Neural cell (in vitro differentiated cells): ENCODE results near the gene ROBO1. TPM values are rescaled to one million over a fixed set of nuclear protein-coding genes. Genes with fewer than 3 reads are reported as not detected.

Experiments
- H2AFZ ChIP-seq: fragments of 200-600, 300-800 bp; sonication (generic), shearing (Covaris generic); 2 replicates; pipeline ENCODE4 v1.6.0; 2014; ENCODE audit warnings: low read depth, mild to moderate bottlenecking, antibody characterized with exemption, low read length, moderate library complexity
- H3F3A ChIP-seq: fragments of 200-600 bp; shearing (Covaris generic); 2 replicates; pipeline ENCODE4 v1.6.1; 2016; ENCODE audit warnings: mild to moderate bottlenecking, moderate library complexity, mixed read lengths, antibody characterized with exemption, low read length; ENCODE audit not compliant: insufficient read depth, poor library complexity, severe bottlenecking
- H3K27ac ChIP-seq: fragments of 200-600, 300-800 bp; sonication (generic), shearing (Covaris generic); 2 replicates; pipeline ENCODE4 v1.5.1; 2014; ENCODE audit warnings: mild to moderate bottlenecking, low read length, moderate library complexity
- H3K27me3 ChIP-seq: fragments of 300-800, 200-600 bp; sonication (generic), shearing (Covaris generic); 2 replicates; pipeline ENCODE4 v1.6.0; 2014; ENCODE audit warnings: mild to moderate bottlenecking, low read depth, low read length, moderate library complexity; ENCODE audit not compliant: insufficient read depth
- H3K36me3 ChIP-seq: fragments of 300-800, 200-600 bp; sonication (generic), shearing (Covaris generic); 2 replicates; pipeline ENCODE4 v1.5.1; 2014; ENCODE audit warnings: mild to moderate bottlenecking, antibody characterized with exemption, low read length, moderate library complexity; ENCODE audit not compliant: insufficient read depth
- H3K4me2 ChIP-seq: fragments of 300-800, 200-600 bp; sonication (generic), shearing (Covaris generic); 2 replicates; pipeline ENCODE4 v1.6.0; 2014; ENCODE audit warnings: mild to moderate bottlenecking, low read length
- H3K4me3 ChIP-seq: fragments of 300-800, 200-600 bp; sonication (generic), shearing (Covaris generic); 2 replicates; pipeline ENCODE4 v1.5.1; 2014; ENCODE audit warnings: mild to moderate bottlenecking, low read length, moderate library complexity
- H3K79me2 ChIP-seq: fragments of 200-600 bp; shearing (Covaris generic); replicated peaks from 2 replicates; pipeline ENCODE4 v1.6.0; 2014; ENCODE audit warnings: mild to moderate bottlenecking, low read length, moderate library complexity; ENCODE audit not compliant: insufficient read depth
- H3K9ac ChIP-seq: fragments of 300-800, 200-600 bp; sonication (generic), shearing (Covaris generic); 2 replicates; pipeline ENCODE4 v1.6.1; 2016; ENCODE audit warnings: mild to moderate bottlenecking, low read length, mixed read lengths
- H3K9me2 ChIP-seq: fragments of 200-600 bp; shearing (Covaris generic); 2 replicates; pipeline ENCODE4 v1.6.1; 2016; ENCODE audit warnings: mild to moderate bottlenecking, low read length, mixed read lengths; ENCODE audit not compliant: insufficient read depth
- H3K9me3 ChIP-seq: fragments of 200-600, 300-800 bp; sonication (generic), shearing (Covaris generic); 2 replicates; pipeline ENCODE4 v1.6.1; 2016; ENCODE audit warnings: mild to moderate bottlenecking, mixed run types, low read length, moderate library complexity, mixed read lengths
- H4K20me1 ChIP-seq: fragments of 200-600 bp; shearing (Covaris generic); 2 replicates; pipeline ENCODE4 v1.6.1; 2016; ENCODE audit warnings: mild to moderate bottlenecking, mixed run types; ENCODE audit not compliant: insufficient read depth
- EP300 ChIP-seq: fragments of 450-650 bp; conservative IDR thresholded peaks from 2 replicates; pipeline ENCODE4 v1.6.1; 2014; ENCODE audit warnings: antibody characterized with exemption, mild to moderate bottlenecking, moderate library complexity; ENCODE audit not compliant: poor library complexity, severe bottlenecking
- EZH2 ChIP-seq: fragments of 200-600, 300-800 bp; shearing (Covaris generic), sonication (generic); IDR thresholded peaks from 2 replicates; pipeline ENCODE4 v1.6.1; 2014; ENCODE audit warnings: antibody characterized with exemption, low read length, borderline replicate concordance, mild to moderate bottlenecking; ENCODE audit not compliant: insufficient read depth, poor library complexity, severe bottlenecking
- MXI1 ChIP-seq: fragments of 450-650 bp; conservative IDR thresholded peaks from 2 replicates; pipeline ENCODE4 v1.6.1; 2014; ENCODE audit warnings: antibody characterized with exemption, mild to moderate bottlenecking; ENCODE audit not compliant: poor library complexity, severe bottlenecking
- POLR2AphosphoS5 ChIP-seq: IDR thresholded peaks from 2 replicates; pipeline ENCODE4 v1.6.1; 2012
- RAD21 ChIP-seq: fragments of 450-650 bp; conservative IDR thresholded peaks from 2 replicates; pipeline ENCODE4 v1.6.1; 2014; ENCODE audit warnings: antibody characterized with exemption, mild to moderate bottlenecking, moderate library complexity
- REST ChIP-seq: IDR thresholded peaks from 2 replicates; pipeline ENCODE4 v1.6.1; 2012; ENCODE audit warnings: borderline replicate concordance
- SMC3 ChIP-seq: fragments of 450-650 bp; conservative IDR thresholded peaks from 2 replicates; pipeline ENCODE4 v1.6.1; 2014; ENCODE audit warnings: antibody characterized with exemption, mild to moderate bottlenecking, moderate library complexity; ENCODE audit not compliant: poor library complexity
- TAF1 ChIP-seq: IDR thresholded peaks from 2 replicates; pipeline ENCODE4 v1.6.1; 2012; ENCODE audit warnings: low read depth
- polyA plus RNA-seq: library from polyadenylated mRNA; depleted of rRNA; stranded (reverse); fragments of >200 nt; gene quantifications from 2 replicates; pipeline ENCODE4 v1.2.3, GENCODE V29; 2014
- TF ChIP-seq, protein P1 (sequence below): fragments of 450-650 bp; IDR thresholded peaks from 2 replicates; pipeline ENCODE4 v1.5.1; 2014; ENCODE audit warnings: antibody characterized with exemption, mild to moderate bottlenecking, moderate library complexity; ENCODE audit not compliant: poor library complexity, severe bottlenecking

ROBO1 gene
- polyA plus RNA-seq, 1 donor from 2014 or later: 183 TPM

GRCh38 chr3:78978037-78978436 lies 789.8 kb downstream of the ROBO1 start:
- Histone ChIP-seq H4K20me1 (no peaks in the 10 kb centered on the region), H3K27ac (no peak overlapping the region), H3K27me3 (no peaks in the 10 kb centered on the region), H3K79me2 (peaks cover 54% of the 10 kb centered on the region), H3K4me2 (no peak overlapping the region), H3K9me3 (no peaks in the 10 kb centered on the region), H2AFZ (no peak overlapping the region), H3F3A (no peaks in the 10 kb centered on the region), H3K9me2 (no peaks in the 10 kb centered on the region), H3K4me3 (no peak overlapping the region), H3K36me3 (no peaks in the 10 kb centered on the region), H3K9ac (no peak overlapping the region)
- no peak for TF ChIP-seq MXI1
- TF ChIP-seq EP300: no peak
- TF ChIP-seq, protein P1, sequence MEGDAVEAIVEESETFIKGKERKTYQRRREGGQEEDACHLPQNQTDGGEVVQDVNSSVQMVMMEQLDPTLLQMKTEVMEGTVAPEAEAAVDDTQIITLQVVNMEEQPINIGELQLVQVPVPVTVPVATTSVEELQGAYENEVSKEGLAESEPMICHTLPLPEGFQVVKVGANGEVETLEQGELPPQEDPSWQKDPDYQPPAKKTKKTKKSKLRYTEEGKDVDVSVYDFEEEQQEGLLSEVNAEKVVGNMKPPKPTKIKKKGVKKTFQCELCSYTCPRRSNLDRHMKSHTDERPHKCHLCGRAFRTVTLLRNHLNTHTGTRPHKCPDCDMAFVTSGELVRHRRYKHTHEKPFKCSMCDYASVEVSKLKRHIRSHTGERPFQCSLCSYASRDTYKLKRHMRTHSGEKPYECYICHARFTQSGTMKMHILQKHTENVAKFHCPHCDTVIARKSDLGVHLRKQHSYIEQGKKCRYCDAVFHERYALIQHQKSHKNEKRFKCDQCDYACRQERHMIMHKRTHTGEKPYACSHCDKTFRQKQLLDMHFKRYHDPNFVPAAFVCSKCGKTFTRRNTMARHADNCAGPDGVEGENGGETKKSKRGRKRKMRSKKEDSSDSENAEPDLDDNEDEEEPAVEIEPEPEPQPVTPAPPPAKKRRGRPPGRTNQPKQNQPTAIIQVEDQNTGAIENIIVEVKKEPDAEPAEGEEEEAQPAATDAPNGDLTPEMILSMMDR: peak; percentile 16

DNA sequence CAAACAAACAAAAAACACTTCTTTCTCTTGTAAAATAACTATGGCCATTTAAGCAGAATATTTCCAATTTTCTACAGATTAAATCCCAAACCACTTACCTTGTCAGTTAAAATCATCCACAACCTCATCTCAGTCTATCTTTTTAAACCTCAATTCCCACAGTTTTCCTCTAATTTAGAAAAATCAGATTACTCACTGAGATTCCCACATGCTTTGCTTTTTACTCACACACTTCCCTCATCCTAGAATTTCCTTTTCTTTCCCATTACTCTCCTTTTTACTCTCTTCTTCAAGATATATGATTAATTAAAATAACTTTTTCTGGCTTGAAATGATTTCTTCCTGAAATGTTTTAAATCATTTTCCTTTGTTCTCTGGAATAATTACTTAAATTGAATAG lies 790.7 kb downstream of the ROBO1 start:
- TF ChIP-seq TAF1 (no peak), REST (no peak), POLR2AphosphoS5 (no peak), EP300 (no peak), SMC3 (no peak), EZH2 (no peak), MXI1 (no peak), RAD21 (no peak)
- TF ChIP-seq, protein P1: no peak
- no peaks in the 10 kb centered on the region for H4K20me1 ChIP-seq
- no peaks in the 10 kb centered on the region for H3K9me3 ChIP-seq
- H3K79me2 ChIP-seq: peaks cover 46% of the 10 kb centered on the region
- H3F3A ChIP-seq: no peaks in the 10 kb centered on the region
- H3K36me3 ChIP-seq: no peaks in the 10 kb centered on the region
- H3K9ac ChIP-seq: no peak overlapping the region
- no peak overlapping the region for H3K27ac ChIP-seq
- H2AFZ ChIP-seq: no peak overlapping the region
- H3K4me2 ChIP-seq: no peak overlapping the region
- H3K27me3 ChIP-seq: no peaks in the 10 kb centered on the region
- no peak overlapping the region for H3K4me3 ChIP-seq
- no peaks in the 10 kb centered on the region for H3K9me2 ChIP-seq
